OCI-LY1 (cell line): Measurements from ENCODE around the gene EIF2B4.

Experiments
- H2AFZ ChIP-seq: fragments of 200-600 bp; sonication (generic), shearing (Covaris generic); 2 replicates; pipeline ENCODE4 v1.6.0; 2014; ENCODE audit warnings: antibody characterized with exemption, mild to moderate bottlenecking, low read length
- H3F3A ChIP-seq: fragments of 200-600 bp; sonication (generic), shearing (Covaris generic); 2 replicates; pipeline ENCODE4 v1.6.0; 2014; ENCODE audit warnings: mild to moderate bottlenecking, antibody characterized with exemption, low read length, moderate library complexity; ENCODE audit not compliant: insufficient read depth
- H3K27ac ChIP-seq: fragments of 200-600 bp; sonication (generic); 2 replicates; pipeline ENCODE4 v1.5.1; 2014; ENCODE audit warnings: low read length, mixed run types, mild to moderate bottlenecking, low read depth; ENCODE audit not compliant: poor library complexity, severe bottlenecking
- H3K27me3 ChIP-seq: fragments of 200-600 bp; sonication (generic); 2 replicates; pipeline ENCODE4 v1.6.0; 2014; ENCODE audit warnings: antibody characterized with exemption, mild to moderate bottlenecking, low read length, moderate library complexity; ENCODE audit not compliant: insufficient read depth
- H3K36me3 ChIP-seq: fragments of 200-600 bp; sonication (generic); 2 replicates; pipeline ENCODE4 v1.6.1; 2014; ENCODE audit warnings: mild to moderate bottlenecking, antibody characterized with exemption, low read length, moderate library complexity, mixed read lengths; ENCODE audit not compliant: insufficient read depth
- H3K4me1 ChIP-seq: fragments of 200-600 bp; sonication (generic); 2 replicates; pipeline ENCODE4 v1.5.1; 2014; ENCODE audit warnings: mild to moderate bottlenecking, low read length, moderate library complexity; ENCODE audit not compliant: insufficient read depth, severe bottlenecking
- H3K4me2 ChIP-seq: fragments of 200-600 bp; sonication (generic), shearing (Covaris generic); 2 replicates; pipeline ENCODE4 v1.6.1; 2014; ENCODE audit warnings: low read length
- H3K4me3 ChIP-seq: fragments of 200-600 bp; sonication (generic); 2 replicates; pipeline ENCODE4 v1.5.1; 2014; ENCODE audit warnings: low read length, low read depth, mild to moderate bottlenecking, mixed read lengths; ENCODE audit not compliant: poor library complexity, severe bottlenecking
- H3K79me2 ChIP-seq: fragments of 200-600 bp; shearing (Covaris generic); 2 replicates; pipeline ENCODE4 v1.6.1; 2016; ENCODE audit warnings: mixed run types, low read length, mixed read lengths; ENCODE audit not compliant: insufficient read depth
- H3K9ac ChIP-seq: fragments of 200-600 bp; sonication (generic), shearing (Covaris generic); 2 replicates; pipeline ENCODE4 v1.6.1; 2014; ENCODE audit warnings: mild to moderate bottlenecking, low read length, mixed read lengths
- H3K9me2 ChIP-seq: fragments of 200-600 bp; sonication (generic), shearing (Covaris generic); 2 replicates; pipeline ENCODE4 v1.6.1; 2014; ENCODE audit warnings: low read depth, mild to moderate bottlenecking, low read length, mixed read lengths
- H3K9me3 ChIP-seq: fragments of 200-600 bp; shearing (Covaris generic); 2 replicates; pipeline ENCODE4 v1.6.1; 2014; ENCODE audit warnings: low read length, mixed read lengths
- H4K20me1 ChIP-seq: fragments of 200-600 bp; sonication (generic), shearing (Covaris generic); 2 replicates; pipeline ENCODE4 v1.6.0; 2016; ENCODE audit warnings: mild to moderate bottlenecking, low read length; ENCODE audit not compliant: insufficient read depth
- CTCF ChIP-seq: fragments of 200-600 bp; sonication (generic), shearing (Covaris generic); IDR thresholded peaks from 2 replicates; pipeline ENCODE4 v1.5.1; 2017; ENCODE audit warnings: mild to moderate bottlenecking, antibody characterized with exemption, low read length, moderate library complexity, mixed read lengths
- EZH2 ChIP-seq: fragments of 200-600 bp; sonication (generic), shearing (Covaris generic); IDR thresholded peaks from 2 replicates; pipeline ENCODE4 v1.8.0; 2017; ENCODE audit warnings: borderline replicate concordance, mixed run types, mild to moderate bottlenecking, antibody characterized with exemption, low read length, moderate library complexity, mixed read lengths

EIF2B4 gene

GRCh38 chr2:27351802-27352598, 18.1 kb downstream of the EIF2B4 start:
- Histone ChIP-seq H3F3A (no peaks in the 10 kb centered on the region), H3K79me2 (peaks cover 78% of the 10 kb centered on the region), H3K4me3 (no peak overlapping the region), H3K27me3 (no peaks in the 10 kb centered on the region), H3K27ac (peak overlapping the region; percentile 24), H4K20me1 (no peaks in the 10 kb centered on the region), H3K9ac (no peak overlapping the region), H3K9me2 (no peaks in the 10 kb centered on the region), H3K36me3 (peaks cover 3% of the 10 kb centered on the region; the same call in 1 of the 2 replicates), H2AFZ (no peak overlapping the region), H3K9me3 (no peaks in the 10 kb centered on the region), H3K4me2 (peak overlapping the region; percentile 35; the same call in 1 of the 2 replicates), H3K4me1 (peaks cover 41% of the 10 kb centered on the region)
- TF ChIP-seq EZH2 (no peak), CTCF (no peak)

- H3K4me1 ChIP-seq: peaks cover 33% of the 10 kb centered on the region
- H3K9me2 ChIP-seq: no peaks in the 10 kb centered on the region
- H3K27ac ChIP-seq: no peak overlapping the region
- no peaks in the 10 kb centered on the region for H3K9me3 ChIP-seq
- H3K9ac ChIP-seq: no peak overlapping the region; the same call in 1 of the 2 replicates
- no peaks in the 10 kb centered on the region for H3K27me3 ChIP-seq
- no peak for TF ChIP-seq CTCF
- H3K4me2 ChIP-seq: no peak overlapping the region
- H4K20me1 ChIP-seq: no peaks in the 10 kb centered on the region
- H3F3A ChIP-seq: no peaks in the 10 kb centered on the region
- no peak overlapping the region for H3K4me3 ChIP-seq
- peaks cover 74% of the 10 kb centered on the region for H3K79me2 ChIP-seq
- peaks cover 3% of the 10 kb centered on the region; the same call in 1 of the 2 replicates for H3K36me3 ChIP-seq
- H2AFZ ChIP-seq: no peak overlapping the region
Measured at GRCh38 chr2:27350106-27350693, 19.9 kb downstream of the EIF2B4 start.

DNA sequence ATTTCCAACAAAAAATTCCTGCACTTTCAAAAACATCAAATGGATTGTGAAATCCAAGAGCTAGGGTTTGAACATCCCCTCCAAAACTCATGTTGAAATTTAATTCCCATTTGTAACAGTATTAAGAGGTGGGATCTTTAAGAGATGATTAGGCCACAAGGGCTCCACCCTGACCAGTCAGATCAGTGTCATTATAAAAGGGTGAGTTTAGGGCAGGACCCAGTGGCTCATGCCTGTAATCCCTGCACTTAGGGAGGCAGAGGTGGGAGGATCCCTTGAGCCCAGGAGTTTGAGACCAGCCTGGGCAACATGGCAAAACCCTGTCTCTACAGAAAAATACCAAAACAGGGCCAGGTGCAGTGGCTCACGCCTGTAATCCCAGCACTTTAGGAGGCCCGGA, 22.5 kb downstream of the EIF2B4 start:
- Histone ChIP-seq H3K9ac (no peak overlapping the region), H3K36me3 (peaks cover 13% of the 10 kb centered on the region; the same call in 1 of the 2 replicates)

More for the DNA sequence above, 22.5 kb downstream of the EIF2B4 start:
- no peak overlapping the region for H3K4me2 ChIP-seq
- H3K4me1 ChIP-seq: peaks cover 14% of the 10 kb centered on the region
- no peaks in the 10 kb centered on the region for H3K27me3 ChIP-seq
- H3K4me3 ChIP-seq: no peak overlapping the region
- H3K9me3 ChIP-seq: no peaks in the 10 kb centered on the region
- no peaks in the 10 kb centered on the region for H3F3A ChIP-seq
- no peak overlapping the region for H3K27ac ChIP-seq
- TF ChIP-seq EZH2: no peak
- no peak for TF ChIP-seq CTCF
- peaks cover 59% of the 10 kb centered on the region for H3K79me2 ChIP-seq
- no peaks in the 10 kb centered on the region for H4K20me1 ChIP-seq
- H3K9me2 ChIP-seq: no peaks in the 10 kb centered on the region
- no peak overlapping the region for H2AFZ ChIP-seq
